A673 (cell line): ENCODE measurements around the gene PRM2.

Source experiments
- CTCF ChIP-seq: fragments of 300-800, 200-600 bp; sonication (generic); conservative IDR thresholded peaks from 2 replicates; pipeline ENCODE4 v1.5.1; 2017; ENCODE audit warnings: low read depth, mild to moderate bottlenecking, antibody characterized with exemption, low read length, moderate library complexity, mixed read lengths
- EZH2 ChIP-seq: fragments of 200-600 bp; sonication (generic); IDR thresholded peaks from 2 replicates; pipeline ENCODE4 v1.6.1; 2017; ENCODE audit warnings: borderline replicate concordance, low read depth, mild to moderate bottlenecking, mixed read lengths, antibody characterized with exemption, low read length; ENCODE audit not compliant: poor library complexity, severe bottlenecking

- no peak for TF ChIP-seq EZH2
- no peak for TF ChIP-seq CTCF
Measured at GRCh38 chr16:11232302-11232851, 43.9 kb downstream of the PRM2 start.
